Breast epithelium (tissue), 4 donors: ENCODE measurements around the gene CHD6. TPM values are rescaled to one million over a fixed set of nuclear protein-coding genes. Genes with fewer than 3 reads are reported as not detected.

Experiments used
- DNase-seq, 2 donors: peaks; one replicate each; pipeline ENCODE4 v3.0.0-alpha.2; 2019; ENCODE audit warnings: low spot score in 2 of 2
- H3K27ac ChIP-seq, 2 donors: fragments of 200-600 bp; sonication (generic) in 1 of 2; one replicate each; pipeline ENCODE4 v1.5.1; 2016 to 2019; ENCODE audit warnings: mild to moderate bottlenecking in 1 of 2
- H3K27me3 ChIP-seq, 2 donors: fragments of 200-600 bp; sonication (generic) in 1 of 2; one replicate each; pipeline versions ENCODE4 v1.5.1 to v1.6.0; 2017 to 2019; ENCODE audit warnings: control low read depth in 1 of 2, mild to moderate bottlenecking in 1 of 2
- H3K36me3 ChIP-seq: fragments of 200-600 bp; one replicate; pipeline ENCODE4 v1.5.1; 2019
- H3K4me1 ChIP-seq, 2 donors: fragments of 200-600 bp; sonication (generic); one replicate each; pipeline ENCODE4 v1.5.1; 2016 to 2019; ENCODE audit warnings: control low read depth in 1 of 2
- H3K4me3 ChIP-seq, 3 donors: fragments of 200-600 bp; sonication (generic); 1 replicate in 2 of 3; 2 replicates in 1 of 3; pipeline ENCODE4 v1.5.1; 2016 to 2019; ENCODE audit warnings: mild to moderate bottlenecking in 3 of 3, moderate library complexity in 2 of 3
- H3K9me3 ChIP-seq, 2 donors: fragments of 200-600 bp; sonication (generic) in 1 of 2; one replicate each; pipeline ENCODE4 v1.5.1; 2016 to 2019; ENCODE audit warnings: control low read depth in 1 of 2
- CTCF ChIP-seq, 3 donors: fragments of 450-650 bp; IDR thresholded peaks; one replicate each; pipeline ENCODE4 v1.5.1; 2016 to 2017; ENCODE audit warnings: antibody characterized with exemption in 3 of 3, mild to moderate bottlenecking in 3 of 3, moderate library complexity in 3 of 3
- POLR2A ChIP-seq: fragments of 450-650 bp; IDR thresholded peaks from one replicate; pipeline ENCODE4 v1.6.1; 2016; ENCODE audit warnings: antibody characterized with exemption, mild to moderate bottlenecking, moderate library complexity
- POLR2AphosphoS5 ChIP-seq, 3 donors: sonication (generic); formaldehyde crosslinking; IDR thresholded peaks; one replicate each; pipeline ENCODE4 v1.6.1; 2017; ENCODE audit warnings: antibody characterized with exemption in 3 of 3
- intact Hi-C: fragments of 100-400 bp; cut with DNase I; formaldehyde crosslinking; loops from one replicate; pipeline ENCODE4 v1.15.1; 2023; ENCODE audit warnings: low total_unique reads
- total RNA-seq, 3 donors: library from RNA; depleted of rRNA; stranded (reverse); fragments of >200 nt; gene quantifications; one replicate each; pipeline ENCODE4 v1.1.0, GENCODE V29; 2016

CHD6 gene
- total RNA-seq, 3 donors from 2014 or later: 31.4 to 85.8 (median 81.0) TPM

DNA sequence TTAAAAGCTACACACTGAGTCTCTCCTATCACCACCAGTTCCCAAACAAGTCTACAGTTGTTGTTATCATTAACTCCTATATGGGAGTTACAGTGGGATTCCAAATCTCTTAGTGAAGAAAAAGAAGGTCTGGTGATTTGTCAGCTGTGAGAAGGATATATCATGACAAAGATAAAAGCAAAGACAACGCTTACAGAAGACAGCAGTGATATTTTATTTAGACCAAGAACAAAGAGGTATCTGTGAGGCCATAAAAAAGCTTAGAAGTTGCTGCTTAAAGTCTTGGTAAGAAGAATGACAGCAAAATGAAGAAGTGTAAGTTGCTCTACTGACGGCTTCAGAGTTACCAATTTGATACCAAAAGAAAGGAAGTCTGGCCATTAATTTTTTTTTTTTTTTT lies 47.2 kb downstream of the CHD6 start:
- peaks cover 0 to 4% of the 10 kb centered on the region in 2 donors for H3K4me1 ChIP-seq
- TF ChIP-seq CTCF (IDR thresholded peaks at IDR 0.05): no peak
- no peak for TF ChIP-seq POLR2AphosphoS5 (IDR thresholded peaks at IDR 0.05)
- no peaks in the 10 kb centered on the region for H3K36me3 ChIP-seq
- no peaks in the 10 kb centered on the region for H3K9me3 ChIP-seq
- DNase-seq: no peak
- no peak overlapping the region for H3K27ac ChIP-seq
- H3K4me3 ChIP-seq: no peak overlapping the region
- intact Hi-C loops: no loop called here
- no peaks in the 10 kb centered on the region for H3K27me3 ChIP-seq

DNA sequence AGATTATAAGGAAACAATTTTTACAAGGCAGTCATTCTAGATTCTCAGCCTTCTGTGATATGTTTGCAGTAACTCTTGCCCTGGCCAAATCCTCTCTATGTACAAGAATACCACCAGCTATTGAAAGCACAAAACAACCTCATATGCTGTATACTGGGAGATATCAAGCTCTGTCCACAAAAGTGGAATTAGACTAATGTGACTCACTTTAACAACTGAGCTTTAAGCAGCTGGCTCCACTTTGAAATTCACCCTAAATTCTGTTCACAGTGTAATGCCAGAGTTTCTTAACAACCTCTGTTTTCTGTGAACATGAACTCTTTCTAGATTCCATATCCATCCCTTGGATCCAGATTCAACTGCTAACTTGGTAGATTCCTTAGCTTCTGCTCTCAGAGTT lies 47.6 kb downstream of the CHD6 start:
- no peak overlapping the region for H3K27ac ChIP-seq
- H3K27me3 ChIP-seq: no peaks in the 10 kb centered on the region
- no peaks in the 10 kb centered on the region for H3K9me3 ChIP-seq
- no peak for DNase-seq
- H3K4me1 ChIP-seq: peaks cover 0 to 4% of the 10 kb centered on the region in 2 donors
- intact Hi-C loops: no loop called here
- H3K36me3 ChIP-seq: no peaks in the 10 kb centered on the region
- TF ChIP-seq CTCF (IDR thresholded peaks at IDR 0.05) (no peak), POLR2AphosphoS5 (IDR thresholded peaks at IDR 0.05) (no peak), POLR2A (no peak)
- no peak overlapping the region for H3K4me3 ChIP-seq

- no peaks in the 10 kb centered on the region for H3K9me3 ChIP-seq
- H3K36me3 ChIP-seq: no peaks in the 10 kb centered on the region
- H3K4me1 ChIP-seq: peaks cover 0 to 4% of the 10 kb centered on the region in 2 donors
- TF ChIP-seq POLR2AphosphoS5 (IDR thresholded peaks at IDR 0.05) (no peak), POLR2A (no peak), CTCF (IDR thresholded peaks at IDR 0.05) (no peak)
- no peak overlapping the region for H3K27ac ChIP-seq
- no peaks in the 10 kb centered on the region for H3K27me3 ChIP-seq
- H3K4me3 ChIP-seq: no peak overlapping the region
- intact Hi-C loops: no loop called here
- DNase-seq: no peak
Observed at GRCh38 chr20:41567615-41568014, 50.6 kb downstream of the CHD6 start.

DNA sequence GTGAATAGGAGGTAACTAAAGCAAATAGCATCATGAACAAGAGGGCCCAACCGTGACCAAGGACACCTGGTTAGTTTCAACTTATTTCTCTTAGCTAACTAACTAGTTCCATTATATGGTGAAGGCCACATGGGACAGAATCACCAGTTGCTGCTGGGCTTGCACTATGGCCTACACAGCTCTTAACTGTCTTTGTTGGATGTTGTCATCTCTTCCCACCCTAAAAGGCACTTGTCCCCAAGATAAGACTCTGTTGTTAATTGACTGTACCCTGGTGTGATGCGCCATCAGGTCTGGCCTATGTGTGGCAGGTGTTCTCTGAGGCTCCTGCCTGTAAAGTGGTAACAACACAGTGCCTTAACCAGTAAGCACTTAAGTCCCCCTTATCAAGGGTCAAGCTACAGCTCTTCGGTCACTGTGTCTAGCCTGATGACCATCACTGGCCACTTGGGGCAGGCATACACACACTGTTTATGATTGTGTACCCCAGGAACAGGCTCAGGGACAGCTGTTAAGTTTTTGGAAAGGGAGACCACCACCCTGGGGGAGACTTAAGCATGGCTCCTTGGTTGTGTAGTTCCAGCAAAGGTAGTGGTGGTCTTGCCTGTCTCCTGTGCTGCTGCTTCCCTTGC lies 51.2 kb downstream of the CHD6 start:
- Histone ChIP-seq H3K4me1 (peaks cover 0 to 4% of the 10 kb centered on the region in 2 donors), H3K36me3 (no peaks in the 10 kb centered on the region), H3K9me3 (no peaks in the 10 kb centered on the region), H3K4me3 (no peak overlapping the region), H3K27ac (no peak overlapping the region), H3K27me3 (no peaks in the 10 kb centered on the region)
- TF ChIP-seq POLR2AphosphoS5 (IDR thresholded peaks at IDR 0.05): no peak
- TF ChIP-seq CTCF (IDR thresholded peaks at IDR 0.05): no peak
- TF ChIP-seq POLR2A: no peak
- no peak for DNase-seq
- intact Hi-C loops: no loop called here

DNA sequence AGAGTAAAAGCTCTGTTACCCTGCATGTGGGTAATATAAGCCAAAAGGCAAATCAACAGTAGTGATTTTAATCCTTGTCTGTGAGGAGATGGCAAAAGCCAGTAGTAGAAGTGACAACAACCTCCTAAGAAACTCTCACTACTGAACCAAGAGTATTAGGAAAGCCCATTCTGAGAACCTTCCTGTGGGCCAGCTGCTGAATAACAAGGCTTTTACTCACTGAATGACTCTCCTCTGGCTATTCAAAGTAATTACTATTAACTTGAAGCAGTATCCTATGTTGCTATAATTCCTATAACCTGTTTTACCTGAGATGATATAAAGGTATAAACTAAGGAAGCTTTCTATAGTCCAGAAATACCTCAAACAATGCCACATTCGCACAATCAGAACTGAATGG lies 55.1 kb downstream of the CHD6 start:
- Histone ChIP-seq H3K27me3 (no peaks in the 10 kb centered on the region), H3K36me3 (no peaks in the 10 kb centered on the region), H3K9me3 (no peaks in the 10 kb centered on the region), H3K27ac (no peak overlapping the region), H3K4me1 (peaks cover 2 to 5% of the 10 kb centered on the region in 2 donors), H3K4me3 (no peak overlapping the region)
- intact Hi-C loops: no loop called here
- TF ChIP-seq CTCF (IDR thresholded peaks at IDR 0.05) (no peak), POLR2AphosphoS5 (IDR thresholded peaks at IDR 0.05) (no peak), POLR2A (no peak)
- no peak for DNase-seq
